Liver (tissue), 3 donors: ENCODE results near the gene LILRA5.
"Not testable (repeated sequence)": the region's sequence is repeated elsewhere in the genome, so short reads cannot be mapped to it uniquely, and the experiment has no call there.

Source experiments
- CTCF ChIP-seq: fragments of 150-350 bp; IDR thresholded peaks from 2 replicates; pipeline ENCODE4 v1.5.1; 2017; ENCODE audit warnings: improper control_type of control experiment, low read depth, low read length; ENCODE audit not compliant: missing input control
- EGR1 ChIP-seq, 2 donors: IDR thresholded peaks; 2 replicates each; pipeline ENCODE4 v1.6.1; 2016 to 2018; ENCODE audit warnings: antibody characterized with exemption in 2 of 2, low read depth in 2 of 2
- FOXA1 ChIP-seq: IDR thresholded peaks from 2 replicates; pipeline ENCODE4 v1.6.1; 2016; ENCODE audit warnings: antibody characterized with exemption
- RAD21 ChIP-seq, 2 donors: IDR thresholded peaks; 2 replicates each; pipeline ENCODE4 v1.6.1; 2016; ENCODE audit warnings: antibody characterized with exemption in 2 of 2, mild to moderate bottlenecking in 2 of 2
- REST ChIP-seq: IDR thresholded peaks from 2 replicates; pipeline ENCODE4 v1.6.1; 2016; ENCODE audit warnings: antibody characterized with exemption, mild to moderate bottlenecking
- YY1 ChIP-seq: IDR thresholded peaks from 2 replicates; pipeline ENCODE4 v1.6.1; 2016; ENCODE audit warnings: antibody characterized with exemption, mild to moderate bottlenecking
- ZBTB33 ChIP-seq: IDR thresholded peaks from 2 replicates; pipeline ENCODE4 v1.6.1; 2016; ENCODE audit warnings: antibody characterized with exemption
- donor health status: healthy.
- donor health status: healthy.

GRCh38 chr19:54271587-54271986 lies 41.4 kb downstream of the LILRA5 start:
- not testable (repeated sequence) for TF ChIP-seq CTCF; RAD21 (IDR thresholded peaks at IDR 0.05); EGR1 (IDR thresholded peaks at IDR 0.05; ENCODE audit: low read depth in 2 of 2); ZBTB33; YY1; REST; FOXA1
